22Rv1 (cell line): ENCODE results near the gene PPM1H.

Experiments used
- H3K27ac ChIP-seq: fragments of 450-650 bp; 2 replicates; pipeline ENCODE4 v1.5.1; 2017
- CTCF ChIP-seq: fragments of 450-650 bp; IDR thresholded peaks from 2 replicates; pipeline ENCODE4 v1.5.1; 2017; ENCODE audit warnings: mild to moderate bottlenecking
- ZFX ChIP-seq: fragments of 450-650 bp; IDR thresholded peaks from 2 replicates; pipeline ENCODE4 v1.6.1; 2017; ENCODE audit warnings: antibody characterized with exemption, borderline replicate concordance

Gene PPM1H

DNA sequence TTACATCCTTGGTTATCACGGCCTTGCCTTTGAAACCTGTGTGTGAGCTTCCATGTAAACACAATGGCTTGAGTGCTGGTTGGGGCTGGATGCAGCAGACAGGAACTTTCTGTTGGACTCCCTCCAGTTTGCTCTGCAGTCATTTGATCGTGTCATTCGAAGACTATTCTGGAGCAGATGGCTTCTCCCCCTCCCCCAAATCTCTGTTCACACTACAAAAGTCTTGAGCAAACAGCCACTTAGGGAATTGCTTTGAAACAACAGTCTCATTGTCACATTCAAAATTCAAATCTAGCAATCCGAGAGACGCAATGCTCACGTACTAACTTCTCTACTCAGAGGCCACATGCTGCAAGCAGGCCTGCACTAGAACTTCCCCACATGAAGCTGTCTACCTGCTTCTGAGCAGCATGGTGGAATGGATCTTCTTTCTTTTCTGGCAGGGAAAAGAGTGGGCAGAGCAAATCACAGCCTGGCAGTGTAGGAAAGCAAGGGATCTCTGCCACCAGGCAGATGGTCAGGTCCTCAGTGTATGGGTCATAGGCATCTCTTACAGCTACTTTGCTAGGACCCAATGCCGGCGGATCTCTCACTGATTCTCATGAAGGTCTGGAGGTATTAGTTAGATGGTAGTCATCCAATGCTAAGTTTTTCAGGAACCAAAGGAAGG lies 214.2 kb downstream of the PPM1H start:
- no peak overlapping the region for H3K27ac ChIP-seq
- TF ChIP-seq CTCF (no peak), ZFX (no peak)

DNA sequence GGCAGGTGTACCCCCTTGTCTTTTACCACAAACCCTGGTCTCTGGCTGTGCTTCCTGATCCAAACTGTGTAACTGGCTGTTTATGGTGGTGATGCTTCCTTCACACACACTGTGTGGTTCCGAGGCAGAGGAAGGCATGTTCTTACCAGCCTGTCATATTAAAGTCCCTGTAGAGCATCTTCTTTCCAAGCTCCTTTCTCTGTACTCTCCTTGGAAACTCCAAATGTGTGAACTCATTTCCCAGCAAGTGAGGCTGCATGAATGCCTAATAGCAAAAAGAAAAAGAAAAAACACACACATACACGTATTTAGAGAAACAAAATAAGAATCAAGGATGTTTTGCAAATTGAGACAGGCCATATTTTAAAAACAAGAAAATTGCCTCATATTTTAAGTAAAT lies 214.9 kb downstream of the PPM1H start:
- TF ChIP-seq CTCF (no peak), ZFX (no peak)

GRCh38 chr12:62718762-62719426 lies 216.1 kb downstream of the PPM1H start:
- no peak overlapping the region for H3K27ac ChIP-seq
- TF ChIP-seq ZFX = no peak
- TF ChIP-seq CTCF = no peak

More for the DNA sequence above, 214.9 kb downstream of the PPM1H start:
- no peak overlapping the region for H3K27ac ChIP-seq

DNA sequence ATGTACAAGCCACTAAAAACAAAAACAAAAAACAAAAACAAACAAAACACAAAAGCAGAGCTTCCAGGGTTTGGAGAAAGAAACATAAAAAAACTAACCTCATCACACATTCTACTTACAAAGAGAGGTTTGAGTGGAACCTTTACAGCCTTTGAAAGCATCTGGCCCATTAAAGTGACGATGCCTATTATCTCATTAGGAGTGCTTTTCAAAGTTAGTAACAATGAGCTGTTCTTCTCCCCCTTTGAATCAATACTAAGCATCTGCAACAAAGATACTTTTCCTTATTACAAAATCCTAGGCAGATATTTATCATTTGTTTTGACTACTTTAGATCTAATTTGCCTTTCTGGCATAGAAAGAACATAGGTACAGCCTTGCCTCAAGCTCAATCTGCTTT lies 217.3 kb downstream of the PPM1H start:
- no peak overlapping the region for H3K27ac ChIP-seq
- TF ChIP-seq CTCF (no peak), ZFX (no peak)

GRCh38 chr12:62716866-62717525 lies 218.0 kb downstream of the PPM1H start:
- TF ChIP-seq CTCF (no peak), ZFX (no peak)
- H3K27ac ChIP-seq = no peak overlapping the region

DNA sequence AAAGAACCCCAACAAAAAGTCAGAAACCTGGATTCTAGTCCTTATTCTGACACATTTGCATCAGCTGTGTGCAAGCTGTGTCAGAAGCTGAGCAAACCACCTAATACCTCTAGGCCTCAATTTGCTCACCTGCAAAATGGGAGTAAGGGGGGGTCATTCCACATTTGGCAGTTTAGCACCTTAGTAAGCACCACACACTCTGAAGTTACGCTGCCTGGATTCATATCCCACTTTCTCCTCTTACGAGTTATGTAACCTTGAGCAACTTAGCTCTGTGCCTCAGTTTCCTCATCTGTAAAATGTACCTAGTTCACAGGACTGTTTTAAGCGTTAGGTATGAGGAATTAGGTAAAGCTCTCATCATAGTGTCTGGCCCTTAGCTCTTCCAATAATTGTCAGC lies 218.9 kb downstream of the PPM1H start:
- H3K27ac ChIP-seq = no peak overlapping the region
- no peak for TF ChIP-seq ZFX
- TF ChIP-seq CTCF = no peak
